ENCODE data around the gene DMP1.

The DMP1 gene

DNA sequence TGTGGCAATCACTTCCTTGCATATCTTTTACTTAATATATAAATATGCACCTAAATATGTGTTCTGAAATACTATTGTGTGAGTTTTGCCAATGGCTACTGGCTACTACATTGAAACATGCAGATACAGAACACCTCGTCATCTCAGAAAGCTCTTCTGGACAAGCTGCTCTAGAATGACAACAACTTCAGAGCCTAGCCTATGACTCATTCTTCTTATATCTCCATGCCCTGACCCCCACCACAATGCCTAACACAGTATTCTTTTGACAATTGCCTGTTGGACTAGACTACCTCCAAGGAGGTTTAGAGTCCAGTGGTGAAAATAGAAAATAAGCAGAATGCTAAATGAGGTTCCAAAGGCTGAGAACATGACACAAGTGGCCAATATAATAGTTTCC, 17.6 kb upstream of the DMP1 start:
- no peak overlapping the region for H3K27ac ChIP-seq (ENCODE audit: insufficient read depth, low read depth, low read length, poor library complexity, severe bottlenecking)
- H3K36me3 ChIP-seq (ENCODE audit: control insufficient read depth, insufficient read depth, low read length), result no peaks in the 10 kb centered on the region
- no peaks in the 10 kb centered on the region for H3K4me1 ChIP-seq (ENCODE audit: control insufficient read depth, insufficient read depth, low read length)
- no peaks in the 10 kb centered on the region for H3K9me3 ChIP-seq (ENCODE audit: control insufficient read depth, low read length)
- 96 to 97% methylated on average over 1 of the region's 1 CpG for WGBS, 2 experiments
- H3K4me3 ChIP-seq (ENCODE audit: insufficient read depth, low read depth, low read length), result no peak overlapping the region
- H3K27me3 ChIP-seq (ENCODE audit: control insufficient read depth, insufficient read depth, low read length, poor library complexity, severe bottlenecking), result no peaks in the 10 kb centered on the region

DNA sequence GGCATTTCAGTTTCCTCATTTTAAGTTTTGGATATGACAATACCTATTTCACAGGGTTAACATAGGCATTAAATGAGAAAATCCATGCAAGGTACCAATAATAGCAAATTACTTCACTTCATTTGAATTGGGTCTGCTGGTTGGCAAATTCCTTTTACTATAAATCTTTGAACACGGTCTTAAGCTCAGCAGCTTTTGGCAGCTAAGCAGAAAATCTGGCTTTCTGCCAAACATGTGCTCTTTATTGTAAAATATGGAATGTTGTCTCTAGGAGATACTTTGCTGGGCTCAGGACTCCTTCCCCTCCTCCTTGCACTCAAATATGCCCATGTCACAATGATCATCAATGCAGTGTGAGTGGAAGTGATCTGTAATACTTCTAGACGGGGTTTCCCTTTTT, 16.8 kb upstream of the DMP1 start:
- no peak overlapping the region for H3K27ac ChIP-seq (ENCODE audit: insufficient read depth, low read depth, low read length, poor library complexity, severe bottlenecking)
- 89 to 100% methylated on average over 1 of the region's 2 CpGs for WGBS, 2 experiments
- H3K9me3 ChIP-seq (ENCODE audit: control insufficient read depth, low read length), result no peaks in the 10 kb centered on the region
- no peaks in the 10 kb centered on the region for H3K36me3 ChIP-seq (ENCODE audit: control insufficient read depth, insufficient read depth, low read length)
- no peak overlapping the region for H3K4me3 ChIP-seq (ENCODE audit: insufficient read depth, low read depth, low read length)
- H3K27me3 ChIP-seq (ENCODE audit: control insufficient read depth, insufficient read depth, low read length, poor library complexity, severe bottlenecking), result no peaks in the 10 kb centered on the region
- H3K4me1 ChIP-seq (ENCODE audit: control insufficient read depth, insufficient read depth, low read length), result no peaks in the 10 kb centered on the region

DNA sequence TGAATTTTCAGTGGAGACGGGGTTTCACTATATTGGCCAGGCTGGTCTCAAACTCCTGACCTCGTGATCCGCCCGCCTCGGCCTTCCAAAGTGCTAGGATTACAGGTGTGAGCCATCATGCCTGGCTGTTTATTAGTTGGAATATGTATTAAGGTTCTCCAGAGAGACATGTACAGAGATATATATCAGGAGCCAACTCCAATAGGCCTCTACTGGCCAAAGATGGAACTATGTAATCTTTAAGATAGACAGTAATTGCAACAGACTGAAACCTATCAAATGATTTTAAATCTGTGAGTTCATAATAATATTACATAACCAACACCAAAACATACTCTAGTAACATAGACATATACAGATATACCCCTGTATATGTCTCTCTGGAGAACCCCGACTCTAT, 5.8 kb upstream of the DMP1 start:
- Histone ChIP-seq H3K27ac (ENCODE audit: insufficient read depth, low read depth, low read length, poor library complexity, severe bottlenecking) (no peak overlapping the region), H3K4me3 (ENCODE audit: insufficient read depth, low read depth, low read length) (no peak overlapping the region), H3K36me3 (ENCODE audit: control insufficient read depth, insufficient read depth, low read length) (no peaks in the 10 kb centered on the region), H3K4me1 (ENCODE audit: control insufficient read depth, insufficient read depth, low read length) (no peaks in the 10 kb centered on the region), H3K9me3 (ENCODE audit: control insufficient read depth, low read length) (no peaks in the 10 kb centered on the region), H3K27me3 (ENCODE audit: control insufficient read depth, insufficient read depth, low read length, poor library complexity, severe bottlenecking) (no peaks in the 10 kb centered on the region)
- WGBS, 2 experiments, result 94 to 96% methylated on average over 6 of the region's 6 CpGs

DNA sequence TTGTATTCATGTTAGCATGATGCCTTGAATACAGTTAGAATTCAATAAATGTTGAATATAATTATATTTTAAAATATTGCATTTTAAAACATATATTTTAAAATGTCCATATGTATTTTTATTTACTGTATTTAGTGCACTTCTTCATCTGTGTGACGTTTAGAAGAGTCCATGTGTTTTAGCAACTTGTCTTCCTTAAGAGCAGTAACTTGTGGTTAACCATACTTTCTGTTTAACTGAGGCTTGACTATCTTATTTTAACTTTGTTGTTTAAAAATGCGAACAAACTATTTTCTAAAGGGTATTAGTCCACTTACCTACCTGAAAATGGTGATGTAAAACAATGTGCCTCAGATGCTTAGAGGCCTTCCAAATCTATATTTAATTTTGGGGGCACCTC, 858 bp downstream of the DMP1 start:
- Histone ChIP-seq H3K27ac (ENCODE audit: insufficient read depth, low read depth, low read length, poor library complexity, severe bottlenecking) (no peak overlapping the region), H3K4me1 (ENCODE audit: control insufficient read depth, insufficient read depth, low read length) (peaks cover 4% of the 10 kb centered on the region), H3K4me3 (ENCODE audit: insufficient read depth, low read depth, low read length) (no peak overlapping the region), H3K36me3 (ENCODE audit: control insufficient read depth, insufficient read depth, low read length) (no peaks in the 10 kb centered on the region), H3K27me3 (ENCODE audit: control insufficient read depth, insufficient read depth, low read length, poor library complexity, severe bottlenecking) (no peaks in the 10 kb centered on the region), H3K9me3 (ENCODE audit: control insufficient read depth, low read length) (no peaks in the 10 kb centered on the region)
- 93% methylated on average over 2 of the region's 2 CpGs; no CpG with 5 or more reads in 1 of the 2 experiments for WGBS, 2 experiments

DNA sequence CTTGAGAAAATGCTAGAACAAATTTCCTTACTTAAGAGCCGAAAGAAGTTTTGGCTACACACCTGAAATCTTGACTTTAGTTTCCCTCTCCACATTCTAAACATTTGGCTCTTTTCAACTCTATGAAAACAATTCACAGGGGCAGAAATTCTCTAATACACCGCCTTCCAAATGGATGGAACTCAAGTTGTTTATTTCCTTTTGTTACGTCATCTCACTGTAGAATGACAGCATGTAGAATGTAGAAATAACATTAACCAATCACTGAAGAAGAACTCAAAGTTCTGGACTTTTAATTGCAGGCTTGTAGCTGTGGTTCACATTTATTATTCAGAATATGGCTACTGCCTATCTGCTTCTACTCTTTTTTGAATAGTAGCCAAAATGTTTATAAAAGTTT, 1.9 kb downstream of the DMP1 start:
- Histone ChIP-seq H3K27ac (ENCODE audit: insufficient read depth, low read depth, low read length, poor library complexity, severe bottlenecking) (no peak overlapping the region), H3K36me3 (ENCODE audit: control insufficient read depth, insufficient read depth, low read length) (no peaks in the 10 kb centered on the region), H3K27me3 (ENCODE audit: control insufficient read depth, insufficient read depth, low read length, poor library complexity, severe bottlenecking) (no peaks in the 10 kb centered on the region), H3K4me3 (ENCODE audit: insufficient read depth, low read depth, low read length) (no peak overlapping the region), H3K9me3 (ENCODE audit: control insufficient read depth, low read length) (no peaks in the 10 kb centered on the region), H3K4me1 (ENCODE audit: control insufficient read depth, insufficient read depth, low read length) (peaks cover 4% of the 10 kb centered on the region)
- WGBS, 2 experiments, result 98% methylated on average over 2 to 3 of the region's 3 CpGs

DNA sequence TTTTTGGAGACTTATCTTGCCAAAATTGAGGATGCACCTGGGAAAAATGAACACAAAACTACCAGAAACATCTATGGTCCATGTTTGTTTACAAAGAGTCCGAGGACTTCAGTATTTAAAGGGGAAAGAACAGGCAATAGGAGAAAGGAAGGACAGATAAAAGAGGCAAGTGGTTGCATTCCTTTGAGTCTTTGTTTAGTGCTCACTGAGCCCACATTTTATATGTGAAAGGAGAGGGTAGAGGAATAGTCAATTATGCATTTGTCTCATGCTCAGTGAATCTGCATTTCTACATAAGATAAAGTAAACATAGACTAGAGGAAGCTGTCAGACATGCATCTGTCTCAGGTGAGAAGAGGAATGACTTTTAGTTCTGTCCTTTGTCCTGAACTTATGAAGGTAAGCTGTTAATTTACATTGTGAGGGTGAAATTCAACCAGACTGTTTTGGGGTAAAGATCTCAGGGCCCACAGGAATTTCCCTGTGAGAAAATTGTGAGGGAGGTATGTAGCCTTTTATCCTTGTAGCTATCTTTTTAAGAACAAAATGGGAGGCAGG, 4.5 kb downstream of the DMP1 start:
- WGBS, 2 experiments, result 48 to 63% methylated on average over 1 of the region's 1 CpG
- Histone ChIP-seq H3K27ac (ENCODE audit: insufficient read depth, low read depth, low read length, poor library complexity, severe bottlenecking) (no peak overlapping the region), H3K4me3 (ENCODE audit: insufficient read depth, low read depth, low read length) (no peak overlapping the region), H3K27me3 (ENCODE audit: control insufficient read depth, insufficient read depth, low read length, poor library complexity, severe bottlenecking) (no peaks in the 10 kb centered on the region), H3K4me1 (ENCODE audit: control insufficient read depth, insufficient read depth, low read length) (peaks cover 4% of the 10 kb centered on the region), H3K9me3 (ENCODE audit: control insufficient read depth, low read length) (no peaks in the 10 kb centered on the region), H3K36me3 (ENCODE audit: control insufficient read depth, insufficient read depth, low read length) (no peaks in the 10 kb centered on the region)

DNA sequence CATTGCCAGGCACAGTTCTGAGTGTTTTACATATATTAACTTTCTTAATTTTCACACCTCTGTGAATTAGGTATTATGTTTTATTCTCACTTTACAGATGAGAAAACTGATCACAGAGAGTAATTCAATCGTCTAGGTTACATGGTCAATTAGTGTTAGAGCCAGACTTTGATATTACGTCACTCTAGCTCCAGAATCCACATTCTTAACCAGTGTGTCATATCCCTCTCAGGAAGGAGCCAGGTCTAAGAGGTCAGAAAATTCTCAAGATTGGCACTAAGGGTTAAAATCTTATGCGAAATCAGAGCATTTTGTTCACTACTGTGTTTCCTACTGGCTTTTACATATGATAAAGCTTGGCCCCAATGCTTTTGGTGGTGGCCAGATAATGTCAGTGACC, 7.4 kb downstream of the DMP1 start:
- Histone ChIP-seq H3K9me3 (ENCODE audit: control insufficient read depth, low read length) (no peaks in the 10 kb centered on the region), H3K27me3 (ENCODE audit: control insufficient read depth, insufficient read depth, low read length, poor library complexity, severe bottlenecking) (no peaks in the 10 kb centered on the region), H3K4me1 (ENCODE audit: control insufficient read depth, insufficient read depth, low read length) (peaks cover 4% of the 10 kb centered on the region), H3K36me3 (ENCODE audit: control insufficient read depth, insufficient read depth, low read length) (no peaks in the 10 kb centered on the region), H3K27ac (ENCODE audit: insufficient read depth, low read depth, low read length, poor library complexity, severe bottlenecking) (no peak overlapping the region), H3K4me3 (ENCODE audit: insufficient read depth, low read depth, low read length) (no peak overlapping the region)
- WGBS, 2 experiments, result 87 to 93% methylated on average over 3 of the region's 3 CpGs

DNA sequence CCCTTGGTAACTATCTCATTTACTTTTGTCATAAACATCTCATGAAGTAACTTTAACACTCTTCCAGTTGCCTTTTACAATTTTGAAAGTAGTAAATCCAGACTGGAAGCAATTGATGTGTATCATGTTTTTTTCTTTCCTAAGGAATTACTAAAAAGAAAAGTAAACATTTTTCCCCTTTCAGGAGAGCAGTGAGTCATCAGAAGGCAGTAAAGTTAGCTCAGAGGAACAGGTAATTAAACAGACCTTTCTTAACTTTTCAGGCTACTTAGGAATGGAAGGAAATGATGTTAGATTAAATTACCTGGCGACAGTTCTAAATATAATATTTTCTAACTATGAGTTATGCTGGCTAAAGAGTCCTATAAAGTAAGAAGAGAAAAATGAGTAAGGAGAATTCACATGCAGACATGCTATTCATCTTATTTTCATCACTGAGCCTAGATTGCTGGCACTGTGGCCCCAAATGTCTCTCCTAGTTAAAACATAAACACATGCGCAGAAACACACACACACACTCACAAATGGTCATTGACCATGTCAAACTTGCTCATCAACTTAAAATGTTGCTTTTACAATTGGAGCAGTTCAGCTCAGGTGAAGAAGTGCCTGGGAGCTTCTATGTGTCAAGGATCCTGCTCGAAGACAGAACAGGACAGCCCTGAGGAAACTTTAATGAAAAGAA, 9.3 kb downstream of the DMP1 start:
- Histone ChIP-seq H3K27me3 (ENCODE audit: control insufficient read depth, insufficient read depth, low read length, poor library complexity, severe bottlenecking) (no peaks in the 10 kb centered on the region), H3K4me3 (ENCODE audit: insufficient read depth, low read depth, low read length) (no peak overlapping the region), H3K27ac (ENCODE audit: insufficient read depth, low read depth, low read length, poor library complexity, severe bottlenecking) (no peak overlapping the region), H3K36me3 (ENCODE audit: control insufficient read depth, insufficient read depth, low read length) (no peaks in the 10 kb centered on the region), H3K9me3 (ENCODE audit: control insufficient read depth, low read length) (no peaks in the 10 kb centered on the region), H3K4me1 (ENCODE audit: control insufficient read depth, insufficient read depth, low read length) (no peaks in the 10 kb centered on the region)
- WGBS, 2 experiments, result 81 to 89% methylated on average over 2 to 3 of the region's 3 CpGs

DNA sequence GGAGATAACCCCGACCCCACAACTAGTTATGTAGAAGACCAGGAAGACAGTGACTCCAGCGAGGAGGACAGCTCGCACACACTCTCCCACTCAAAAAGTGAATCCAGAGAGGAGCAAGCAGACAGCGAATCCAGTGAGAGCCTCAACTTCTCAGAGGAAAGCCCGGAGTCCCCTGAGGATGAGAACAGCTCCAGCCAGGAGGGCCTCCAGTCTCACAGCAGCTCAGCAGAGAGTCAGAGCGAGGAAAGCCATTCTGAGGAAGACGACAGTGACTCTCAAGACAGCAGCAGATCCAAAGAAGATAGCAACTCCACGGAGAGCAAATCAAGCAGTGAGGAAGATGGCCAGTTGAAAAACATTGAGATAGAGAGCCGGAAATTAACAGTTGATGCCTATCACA, 12.8 kb downstream of the DMP1 start:
- Histone ChIP-seq H3K4me3 (ENCODE audit: insufficient read depth, low read depth, low read length) (no peak overlapping the region), H3K9me3 (ENCODE audit: control insufficient read depth, low read length) (no peaks in the 10 kb centered on the region), H3K36me3 (ENCODE audit: control insufficient read depth, insufficient read depth, low read length) (no peaks in the 10 kb centered on the region), H3K27ac (ENCODE audit: insufficient read depth, low read depth, low read length, poor library complexity, severe bottlenecking) (no peak overlapping the region), H3K4me1 (ENCODE audit: control insufficient read depth, insufficient read depth, low read length) (no peaks in the 10 kb centered on the region), H3K27me3 (ENCODE audit: control insufficient read depth, insufficient read depth, low read length, poor library complexity, severe bottlenecking) (no peaks in the 10 kb centered on the region)
- 83 to 84% methylated on average over 9 of the region's 9 CpGs for WGBS, 2 experiments

DNA sequence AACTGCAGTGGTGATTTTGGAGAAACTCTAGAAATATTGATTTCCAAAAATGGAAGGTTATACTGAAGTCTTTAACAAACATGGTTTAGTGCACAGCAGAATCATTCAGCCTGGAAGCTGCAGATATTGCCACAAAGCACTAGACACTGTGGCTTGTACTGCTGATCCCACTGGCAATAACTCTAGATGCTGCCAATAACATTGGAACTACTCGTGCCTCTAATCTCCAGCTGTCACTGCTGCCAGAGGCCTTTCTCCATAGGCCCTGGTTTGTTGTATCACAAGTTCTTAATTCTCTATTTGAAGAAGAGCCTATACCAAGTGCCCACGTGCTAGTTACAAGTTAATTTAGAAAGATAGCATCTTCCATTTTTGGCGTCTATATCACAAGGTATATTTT, 19.3 kb downstream of the DMP1 start:
- no peaks in the 10 kb centered on the region for H3K9me3 ChIP-seq (ENCODE audit: control insufficient read depth, low read length)
- H3K27me3 ChIP-seq (ENCODE audit: control insufficient read depth, insufficient read depth, low read length, poor library complexity, severe bottlenecking), result no peaks in the 10 kb centered on the region
- no peaks in the 10 kb centered on the region for H3K4me1 ChIP-seq (ENCODE audit: control insufficient read depth, insufficient read depth, low read length)
- H3K4me3 ChIP-seq (ENCODE audit: insufficient read depth, low read depth, low read length), result no peak overlapping the region
- H3K36me3 ChIP-seq (ENCODE audit: control insufficient read depth, insufficient read depth, low read length), result no peaks in the 10 kb centered on the region
- no peak overlapping the region for H3K27ac ChIP-seq (ENCODE audit: insufficient read depth, low read depth, low read length, poor library complexity, severe bottlenecking)
- WGBS, 2 experiments, result 91 to 97% methylated on average over 3 of the region's 3 CpGs
